HG03060 (cell line): ENCODE data around the gene ST14.
"Not testable (repeated sequence)": the region's sequence is repeated elsewhere in the genome, so short reads cannot be mapped to it uniquely, and the experiment has no call there.

Experiments used
- ATAC-seq: cut with Tn5 transposase; IDR thresholded peaks from one replicate; pipeline ENCODE4 v1.9.1; 2021; ENCODE audit warnings: low read depth, moderate number of reproducible peaks; ENCODE audit not compliant: unreplicated experiment

Gene ST14

GRCh38 chr11:130181295-130182272 is 22.0 kb downstream of the ST14 start:
- ATAC-seq, result no peak

- no peak for ATAC-seq
Measured at GRCh38 chr11:130183878-130184610, 24.5 kb downstream of the ST14 start.

- no peak for ATAC-seq
Measured at GRCh38 chr11:130187096-130187495, 27.5 kb downstream of the ST14 start.

- ATAC-seq, result no peak
Measured at GRCh38 chr11:130188047-130188446, 28.5 kb downstream of the ST14 start.

- ATAC-seq, result no peak
Measured at GRCh38 chr11:130188585-130189347, 29.2 kb downstream of the ST14 start.

- no peak for ATAC-seq
Measured at GRCh38 chr11:130189492-130190210, 30.1 kb downstream of the ST14 start.

GRCh38 chr11:130190371-130190881 is 30.8 kb downstream of the ST14 start:
- no peak for ATAC-seq

- no peak for ATAC-seq
Measured at GRCh38 chr11:130191896-130192295, 32.3 kb downstream of the ST14 start.

GRCh38 chr11:130192845-130193267 is 33.3 kb downstream of the ST14 start:
- ATAC-seq, result no peak

GRCh38 chr11:130193551-130193950 is 34.0 kb downstream of the ST14 start:
- ATAC-seq, result not testable (repeated sequence)

GRCh38 chr11:130194241-130195023 is 34.9 kb downstream of the ST14 start:
- ATAC-seq, result no peak

- ATAC-seq, result no peak
Measured at GRCh38 chr11:130197386-130198035, 37.9 kb downstream of the ST14 start.

- ATAC-seq, result no peak
Measured at GRCh38 chr11:130198292-130198691, 38.7 kb downstream of the ST14 start.

- no peak for ATAC-seq
Measured at GRCh38 chr11:130198964-130199363, 39.4 kb downstream of the ST14 start.

GRCh38 chr11:130199792-130200191 is 40.2 kb downstream of the ST14 start:
- no peak for ATAC-seq

- ATAC-seq, result no peak
Measured at GRCh38 chr11:130201026-130201425, 41.4 kb downstream of the ST14 start.

- ATAC-seq, result no peak
Measured at GRCh38 chr11:130202009-130202817, 42.6 kb downstream of the ST14 start.
